Mesenchymal stem cell (in vitro differentiated cells and primary cell): Measurements from ENCODE around the gene IBTK.

ENCODE experiments used
- DNase-seq: peaks from one replicate; pipeline ENCODE4 v3.0.0-alpha.2; 2013
- H2AFZ ChIP-seq: one replicate; pipeline ENCODE4 v1.6.1; 2013; ENCODE audit warnings: low read depth, mild to moderate bottlenecking, control low read depth, inconsistent platforms, low read length, moderate library complexity
- H2AK5ac ChIP-seq: 2 replicates; pipeline ENCODE4 v1.6.1; 2013; ENCODE audit warnings: low read length, moderate library complexity, mild to moderate bottlenecking, inconsistent platforms; ENCODE audit not compliant: severe bottlenecking
- H2BK120ac ChIP-seq: one replicate; pipeline ENCODE4 v1.6.1; 2013; ENCODE audit warnings: low read depth, mild to moderate bottlenecking, inconsistent platforms, low read length, moderate library complexity
- H2BK12ac ChIP-seq, 2 experiments: one replicate each; pipeline ENCODE4 v1.6.1; 2013; ENCODE audit warnings: inconsistent platforms in 2 of 2, low read length in 2 of 2, mild to moderate bottlenecking in 2 of 2, moderate library complexity in 2 of 2, control low read depth in 1 of 2
- H2BK15ac ChIP-seq: one replicate; pipeline ENCODE4 v1.6.1; 2013; ENCODE audit warnings: mild to moderate bottlenecking, low read depth, inconsistent platforms; ENCODE audit not compliant: poor library complexity, severe bottlenecking
- H2BK5ac ChIP-seq: 2 replicates; pipeline ENCODE4 v1.6.1; 2013; ENCODE audit warnings: low read depth, mild to moderate bottlenecking, low read length, control low read depth, inconsistent platforms; ENCODE audit not compliant: poor library complexity, severe bottlenecking
- H3K14ac ChIP-seq, 2 experiments: one replicate each; pipeline ENCODE4 v1.6.1; 2013; ENCODE audit warnings: inconsistent platforms in 2 of 2, low read length in 2 of 2, control low read depth in 1 of 2, mild to moderate bottlenecking in 1 of 2, moderate library complexity in 1 of 2
- H3K18ac ChIP-seq, 2 experiments: one replicate each; pipeline ENCODE4 v1.6.1; 2013; ENCODE audit warnings: inconsistent platforms in 2 of 2, low read length in 2 of 2, control low read depth in 1 of 2, low read depth in 1 of 2, mild to moderate bottlenecking in 1 of 2
- H3K23ac ChIP-seq, 2 experiments: one replicate each; pipeline ENCODE4 v1.6.1; 2013; ENCODE audit warnings: inconsistent platforms in 2 of 2, low read length in 2 of 2, mild to moderate bottlenecking in 2 of 2, moderate library complexity in 2 of 2, control low read depth in 1 of 2
- H3K27ac ChIP-seq: 2 replicates; pipeline ENCODE4 v1.5.1; 2013; ENCODE audit warnings: mild to moderate bottlenecking, moderate library complexity, low read length, control low read depth, inconsistent platforms; ENCODE audit not compliant: poor library complexity, severe bottlenecking
- H3K27me3 ChIP-seq, 2 experiments: 2 replicates each; pipeline versions ENCODE4 v1.6.1 to v1.7.0; 2013; ENCODE audit warnings: low read length in 2 of 2, mild to moderate bottlenecking in 2 of 2, moderate library complexity in 2 of 2, control low read depth in 1 of 2, inconsistent platforms in 1 of 2; ENCODE audit not compliant: control insufficient read depth in 1 of 2, insufficient read depth in 1 of 2
- H3K36me3 ChIP-seq, 2 experiments: 2 replicates each; pipeline versions ENCODE4 v1.6.1 to v1.7.0; 2013; ENCODE audit warnings: low read length in 2 of 2, control low read depth in 1 of 2, inconsistent platforms in 1 of 2, low read depth in 1 of 2, mild to moderate bottlenecking in 1 of 2; ENCODE audit not compliant: insufficient read depth in 2 of 2, control insufficient read depth in 1 of 2
- H3K4ac ChIP-seq, 2 experiments: one replicate each; pipeline ENCODE4 v1.6.1; 2013; ENCODE audit warnings: inconsistent platforms in 2 of 2, low read length in 2 of 2, mild to moderate bottlenecking in 2 of 2, moderate library complexity in 2 of 2, control low read depth in 1 of 2, low read depth in 1 of 2
- H3K4me1 ChIP-seq: 2 replicates; pipeline ENCODE4 v1.6.1; 2013; ENCODE audit warnings: low read depth, low read length, control low read depth; ENCODE audit not compliant: control insufficient read depth, insufficient read depth
- H3K4me2 ChIP-seq: 2 replicates; pipeline ENCODE4 v1.6.1; 2013; ENCODE audit warnings: low read length, mild to moderate bottlenecking, inconsistent platforms; ENCODE audit not compliant: poor library complexity, severe bottlenecking
- H3K4me3 ChIP-seq, 2 experiments: 2 replicates each; pipeline versions ENCODE4 v1.5.1 to v1.7.0; 2013; ENCODE audit warnings: low read length in 2 of 2, mild to moderate bottlenecking in 2 of 2, control low read depth in 1 of 2, low read depth in 1 of 2; ENCODE audit not compliant: insufficient read depth in 1 of 2
- H3K79me1 ChIP-seq: replicated peaks from 2 replicates; pipeline ENCODE4 v1.6.1; 2013; ENCODE audit warnings: mild to moderate bottlenecking, control low read depth, low read length, inconsistent platforms; ENCODE audit not compliant: poor library complexity, severe bottlenecking
- H3K9ac ChIP-seq: 2 replicates; pipeline ENCODE4 v1.7.0; 2013; ENCODE audit warnings: mild to moderate bottlenecking, low read length, moderate library complexity
- H3K9me3 ChIP-seq: 2 replicates; pipeline ENCODE4 v1.7.0; 2013; ENCODE audit warnings: mild to moderate bottlenecking, low read length; ENCODE audit not compliant: control insufficient read depth
- H4K8ac ChIP-seq: one replicate; pipeline ENCODE4 v1.6.1; 2013; ENCODE audit warnings: inconsistent platforms, mild to moderate bottlenecking, low read length, moderate library complexity
- H4K91ac ChIP-seq: one replicate; pipeline ENCODE4 v1.6.1; 2013; ENCODE audit warnings: mild to moderate bottlenecking, low read length, inconsistent platforms
- WGBS: methylation state at CpG from one replicate; pipeline ENCODE4 v1.1.7; 2013; ENCODE audit warnings: mixed read lengths; 5-methylcytosine and 5-hydroxymethylcytosine counted together

IBTK gene

DNA sequence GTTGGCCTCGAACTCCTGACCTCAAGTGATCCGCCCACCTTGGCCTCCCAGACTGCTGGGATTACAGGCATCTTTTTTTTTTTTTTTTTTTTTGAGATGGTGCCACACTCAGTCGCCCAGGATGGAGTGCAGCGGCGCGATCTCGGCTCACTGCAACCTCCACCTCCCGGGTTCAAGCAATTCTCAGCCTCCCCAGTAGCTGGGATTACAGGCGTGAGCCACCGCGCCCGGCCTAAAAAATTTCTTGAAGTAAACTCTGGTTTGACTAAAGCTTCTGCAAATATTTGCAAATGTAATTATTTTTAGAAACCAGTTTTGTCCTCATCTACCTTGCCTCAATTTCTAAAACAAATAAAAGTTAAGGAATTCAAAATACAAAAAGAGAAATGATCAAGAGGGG lies 1.2 kb downstream of the IBTK start:
- Histone ChIP-seq H2BK5ac (no peak overlapping the region), H2BK15ac (no peak overlapping the region)

DNA sequence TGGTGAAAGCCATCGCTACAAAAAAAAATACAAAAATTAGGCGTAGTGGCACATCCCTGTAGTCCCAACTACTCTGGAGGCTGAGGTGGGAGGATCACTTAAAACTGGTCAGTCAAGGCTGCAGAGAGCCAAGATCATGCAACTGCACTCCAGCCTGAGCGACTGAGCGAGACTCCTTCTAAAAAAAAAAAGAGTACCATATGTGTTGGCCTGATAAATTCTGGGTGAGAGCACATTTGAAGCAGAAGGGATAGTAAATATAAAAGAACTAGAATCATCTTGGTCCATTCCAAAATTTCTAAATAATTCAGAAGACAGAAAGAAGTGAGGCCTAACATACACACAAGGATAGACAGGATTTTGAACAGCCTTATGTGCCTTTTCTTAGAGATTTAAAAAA lies 2.2 kb downstream of the IBTK start:
- H2BK12ac ChIP-seq: no peak overlapping the region
- H3K79me1 ChIP-seq: no peaks in the 10 kb centered on the region
- H3K27ac ChIP-seq: no peak overlapping the region
- no peak overlapping the region for H4K8ac ChIP-seq
- H3K4me2 ChIP-seq: no peak overlapping the region
- H4K91ac ChIP-seq: no peak overlapping the region
- 98% methylated on average over 2 of the region's 4 CpGs for WGBS
- no peak overlapping the region for H2BK5ac ChIP-seq
- peak overlapping the region; percentile 99 for H3K9ac ChIP-seq
- DNase-seq: no peak
- H2AFZ ChIP-seq: no peak overlapping the region
- no peak overlapping the region for H2BK15ac ChIP-seq
- no peak overlapping the region for H3K4ac ChIP-seq
- peaks cover 9% of the 10 kb centered on the region for H3K4me1 ChIP-seq
- H3K14ac ChIP-seq: peak overlapping the region in 1 of 2 experiments; percentile 32
- H3K27me3 ChIP-seq: no peaks in the 10 kb centered on the region
- H3K23ac ChIP-seq: no peak overlapping the region
- peak overlapping the region in 1 of 2 experiments; percentile 92 for H3K4me3 ChIP-seq
- no peaks in the 10 kb centered on the region for H3K9me3 ChIP-seq
- no peak overlapping the region for H2AK5ac ChIP-seq
- H3K18ac ChIP-seq: no peak overlapping the region
- H3K36me3 ChIP-seq: peaks cover 0 to 18% of the 10 kb centered on the region in 2 experiments
- no peak overlapping the region for H2BK120ac ChIP-seq

More for the DNA sequence above, 1.2 kb downstream of the IBTK start:
- Histone ChIP-seq H3K79me1 (no peaks in the 10 kb centered on the region), H3K4me3 (peak overlapping the region in 1 of 2 experiments; percentile 92), H4K8ac (no peak overlapping the region), H3K4me1 (peaks cover 9% of the 10 kb centered on the region), H2BK120ac (no peak overlapping the region), H3K4ac (no peak overlapping the region), H2AK5ac (no peak overlapping the region), H3K9ac (peak overlapping the region; percentile 99), H3K18ac (no peak overlapping the region), H3K14ac (no peak overlapping the region), H4K91ac (no peak overlapping the region), H3K9me3 (no peaks in the 10 kb centered on the region), H3K27me3 (no peaks in the 10 kb centered on the region), H3K4me2 (peak overlapping the region; percentile 74), H2BK12ac (no peak overlapping the region), H3K27ac (peak overlapping the region; percentile 46), H3K23ac (no peak overlapping the region), H2AFZ (no peak overlapping the region), H3K36me3 (peaks cover 0 to 13% of the 10 kb centered on the region in 2 experiments)
- 77% methylated on average over 8 of the region's 12 CpGs for WGBS
- no peak for DNase-seq

DNA sequence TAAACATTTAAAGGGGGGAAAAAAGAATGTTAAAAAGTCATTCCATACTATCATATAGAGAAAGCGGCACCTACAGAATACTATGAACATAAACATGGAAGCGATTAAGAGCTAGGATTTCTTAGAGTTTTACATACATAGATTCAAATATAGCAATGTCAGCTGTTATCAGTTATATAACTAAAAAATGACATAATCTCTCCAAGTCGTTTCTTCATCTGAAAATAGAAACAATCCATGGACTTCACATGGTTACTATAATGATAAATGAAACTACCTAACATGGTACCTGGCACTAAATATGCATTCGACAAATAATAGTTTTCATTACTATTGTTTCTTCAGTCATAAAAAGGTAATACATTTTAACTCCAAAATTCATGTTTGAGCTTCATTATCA lies 3.7 kb downstream of the IBTK start:
- WGBS: 93% methylated on average over 2 of the region's 4 CpGs

DNA sequence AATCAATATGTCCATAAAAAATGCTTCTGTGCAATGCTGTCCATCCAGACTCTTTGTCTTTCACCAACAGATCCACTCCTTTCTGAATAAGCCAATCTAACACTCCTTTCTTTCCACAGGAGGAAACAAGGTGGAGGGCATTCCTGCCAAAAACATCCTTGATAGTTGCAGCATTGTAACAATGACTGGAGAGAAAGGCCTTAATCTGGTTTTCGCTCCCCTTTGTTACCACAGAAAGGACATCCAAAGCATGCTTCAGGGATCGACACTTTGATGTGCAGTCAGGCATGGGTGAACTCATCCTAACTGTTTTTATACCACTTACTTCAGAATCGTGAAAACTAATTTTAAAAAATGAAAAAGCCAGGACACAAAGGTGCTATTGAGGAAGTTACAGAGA lies 7.4 kb downstream of the IBTK start:
- peaks cover under 1% of the 10 kb centered on the region for H3K4me1 ChIP-seq
- no peak overlapping the region for H4K91ac ChIP-seq
- peaks cover 10 to 47% of the 10 kb centered on the region in 2 experiments for H3K36me3 ChIP-seq
- H4K8ac ChIP-seq: no peak overlapping the region
- no peak overlapping the region for H3K27ac ChIP-seq
- H3K4ac ChIP-seq: no peak overlapping the region
- no peak overlapping the region for H2AFZ ChIP-seq
- no peak overlapping the region for H3K23ac ChIP-seq
- H3K9ac ChIP-seq: no peak overlapping the region
- peaks cover 2% of the 10 kb centered on the region for H3K79me1 ChIP-seq
- H3K27me3 ChIP-seq: no peaks in the 10 kb centered on the region
- H2AK5ac ChIP-seq: no peak overlapping the region
- no peak overlapping the region for H3K4me3 ChIP-seq
- 100% methylated on average over 2 of the region's 3 CpGs for whole genome bisulfite sequencing
- no peak overlapping the region for H3K14ac ChIP-seq
- no peak overlapping the region for H3K18ac ChIP-seq
- H3K9me3 ChIP-seq: no peaks in the 10 kb centered on the region
- DNase-seq: no peak
- no peak overlapping the region for H2BK5ac ChIP-seq
- no peak overlapping the region for H2BK12ac ChIP-seq
- H2BK120ac ChIP-seq: no peak overlapping the region
- H3K4me2 ChIP-seq: no peak overlapping the region
- no peak overlapping the region for H2BK15ac ChIP-seq

More for the DNA sequence above, 3.7 kb downstream of the IBTK start:
- Histone ChIP-seq H2BK15ac (no peak overlapping the region), H3K79me1 (no peaks in the 10 kb centered on the region), H3K18ac (no peak overlapping the region), H4K8ac (no peak overlapping the region), H4K91ac (no peak overlapping the region), H3K4me3 (peak overlapping the region in 1 of 2 experiments; percentile 92), H3K23ac (no peak overlapping the region), H3K27ac (no peak overlapping the region), H3K27me3 (no peaks in the 10 kb centered on the region), H2BK12ac (no peak overlapping the region), H2BK5ac (no peak overlapping the region), H2AK5ac (no peak overlapping the region), H3K4ac (no peak overlapping the region), H3K9ac (peak overlapping the region; percentile 55), H3K14ac (no peak overlapping the region), H3K4me1 (peaks cover 9% of the 10 kb centered on the region), H3K36me3 (peaks cover 3 to 32% of the 10 kb centered on the region in 2 experiments), H3K4me2 (no peak overlapping the region), H2AFZ (no peak overlapping the region), H3K9me3 (no peaks in the 10 kb centered on the region), H2BK120ac (no peak overlapping the region)
- DNase-seq: no peak
